ENCODE measurements around the gene USHBP1. TPM values are rescaled to one million over a fixed set of nuclear protein-coding genes. Genes with fewer than 3 reads are reported as not detected.
A peak's percentile ranks its signal among the peaks of the same experiment; 100 is the strongest.

USHBP1 gene
- total and polyA plus RNA-seq, 4 experiments from 2014 or later = 0.10 to 0.33 TPM; not detected in 2

GRCh38 chr19:17235300-17235970 lies 29.1 kb downstream of the USHBP1 start:
- H3K4me1 Mint-ChIP-seq = peaks cover 2 to 28% (median 6%) of the 10 kb centered on the region in 4 donors
- H3K9me3 Mint-ChIP-seq = no peaks in the 10 kb centered on the region
- ChIA-PET POLR2A (ENCODE audit: partially characterized antibody) (interaction anchor here (0.6 to 4.1 kb wide), 15 partner anchors 9 to 160 kb away, joined by 3 to 53 read pairs (median 9); partner anchors contain the start of genes BABAM1, HAUS8, MYO9B and NR2F6), CTCF (ENCODE audit: partially characterized antibody) (interaction anchor here (0.6 to 3.0 kb wide), 19 partner anchors 10 to 463 kb away, joined by 3 to 20 read pairs (median 4); partner anchors contain the start of genes BABAM1, OCEL1 and USE1)
- H3K36me3 Mint-ChIP-seq = peaks cover 0 to 8% of the 10 kb centered on the region in 2 donors
- DNase-seq = peak; percentile 71 to 77 (median 73)
- no peaks in the 10 kb centered on the region for H3K36me3 ChIP-seq (ENCODE audit: insufficient read depth, low read length)
- peak overlapping the region; percentile 69 to 84 for H3K4me3 ChIP-seq (ENCODE audit: low read length in 2 of 2)
- H3K27ac ChIP-seq (ENCODE audit: low read depth, low read length) = peak overlapping the region; percentile 40
- intact Hi-C loops (cut with micrococcal nuclease) = loop anchor here (1.0 to 2.0 kb wide), 6 partner anchors 9 to 168 kb away; partner anchors contain the start of genes HAUS8, MYO9B, OCEL1 and USE1
- no peaks in the 10 kb centered on the region for H3K27me3 ChIP-seq (ENCODE audit: insufficient read depth, low read length)
- H3K4me3 Mint-ChIP-seq = peak overlapping the region; percentile 70 to 85 (median 78)
- H3K27ac Mint-ChIP-seq = peak overlapping the region in 1 of 7 donors; percentile 64
- no peaks in the 10 kb centered on the region for H3K9me3 ChIP-seq (ENCODE audit: control insufficient read depth in 1 of 2, low read length in 2 of 2)
- H3K27me3 Mint-ChIP-seq = no peaks in the 10 kb centered on the region
- H3K4me1 ChIP-seq (ENCODE audit: insufficient read depth, low read length) = peaks cover 20% of the 10 kb centered on the region

DNA sequence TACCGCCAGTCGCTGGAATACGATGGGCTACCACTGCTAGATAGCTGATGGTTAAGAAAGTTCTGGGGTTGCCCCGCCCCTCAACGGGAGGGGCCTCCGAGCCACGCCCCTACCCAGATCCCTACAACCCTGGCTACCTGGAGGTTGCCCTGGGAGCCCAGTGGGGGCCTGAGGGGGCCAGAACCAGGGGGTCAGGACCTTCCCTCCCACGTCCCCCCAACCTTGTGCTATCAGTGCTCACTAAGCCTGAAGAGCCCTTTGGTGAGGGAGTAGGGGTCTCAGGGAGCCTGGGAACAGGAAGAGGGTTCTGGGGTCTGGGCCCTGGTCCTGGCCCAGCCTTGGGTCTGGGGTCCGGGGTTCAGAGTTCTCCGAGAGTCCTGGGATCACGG lies 29.6 kb downstream of the USHBP1 start:
- intact Hi-C loops (cut with micrococcal nuclease) = loop anchor here (1.0 to 2.0 kb wide), 6 partner anchors 9 to 168 kb away; partner anchors contain the start of genes HAUS8, MYO9B, OCEL1 and USE1
- H3K36me3 Mint-ChIP-seq = peaks cover 0 to 8% of the 10 kb centered on the region in 2 donors
- ChIA-PET POLR2A (ENCODE audit: partially characterized antibody) (interaction anchor here (0.6 to 4.1 kb wide), 16 partner anchors 8 to 460 kb away, joined by 3 to 53 read pairs (median 8); partner anchors contain the start of genes BABAM1, HAUS8, MYO9B and NR2F6), CTCF (ENCODE audit: partially characterized antibody) (interaction anchor here (0.6 to 3.0 kb wide), 18 partner anchors 9 to 462 kb away, joined by 3 to 20 read pairs (median 4); partner anchors contain the start of genes BABAM1, OCEL1 and USE1)
- no peaks in the 10 kb centered on the region for H3K9me3 Mint-ChIP-seq
- Histone ChIP-seq H3K9me3 (ENCODE audit: control insufficient read depth in 1 of 2, low read length in 2 of 2) (no peaks in the 10 kb centered on the region), H3K36me3 (ENCODE audit: insufficient read depth, low read length) (no peaks in the 10 kb centered on the region), H3K4me1 (ENCODE audit: insufficient read depth, low read length) (peaks cover 20% of the 10 kb centered on the region), H3K27ac (ENCODE audit: low read depth, low read length) (peak overlapping the region; percentile 40), H3K4me3 (ENCODE audit: low read length in 2 of 2) (peak overlapping the region; percentile 69 to 84), H3K27me3 (ENCODE audit: insufficient read depth, low read length) (no peaks in the 10 kb centered on the region)
- DNase-seq = peak; percentile 45 to 62 (median 48)
- peaks cover 2 to 28% (median 6%) of the 10 kb centered on the region in 4 donors for H3K4me1 Mint-ChIP-seq
- peak overlapping the region; percentile 70 to 85 (median 78) for H3K4me3 Mint-ChIP-seq
- peak overlapping the region in 1 of 7 donors; percentile 64 for H3K27ac Mint-ChIP-seq
- H3K27me3 Mint-ChIP-seq = no peaks in the 10 kb centered on the region

- Mint-ChIP-seq H3K36me3 (peaks cover 0 to 13% of the 10 kb centered on the region in 2 donors), H3K27ac (peak overlapping the region in 1 of 7 donors; percentile 18), H3K9me3 (no peaks in the 10 kb centered on the region), H3K4me1 (peaks cover 2 to 29% (median 9%) of the 10 kb centered on the region in 4 donors), H3K4me3 (peak overlapping the region in 1 of 8 donors; percentile 10), H3K27me3 (no peaks in the 10 kb centered on the region)
- ChIA-PET POLR2A (ENCODE audit: partially characterized antibody) (interaction anchor here (2.1 kb wide), 1 partner anchor 17 kb away, joined by 13 read pairs; the partner anchor contains the start of gene USE1), CTCF (ENCODE audit: partially characterized antibody) (interaction anchor here (1.0 kb wide), 1 partner anchor 26 kb away, joined by 4 read pairs; no protein-coding TSS in a partner anchor)
- Histone ChIP-seq H3K9me3 (ENCODE audit: control insufficient read depth in 1 of 2, low read length in 2 of 2) (no peaks in the 10 kb centered on the region), H3K4me1 (ENCODE audit: insufficient read depth, low read length) (peaks cover 21% of the 10 kb centered on the region), H3K27ac (ENCODE audit: low read depth, low read length) (no peak overlapping the region), H3K4me3 (ENCODE audit: low read length in 2 of 2) (no peak overlapping the region), H3K36me3 (ENCODE audit: insufficient read depth, low read length) (peaks cover 7% of the 10 kb centered on the region), H3K27me3 (ENCODE audit: insufficient read depth, low read length) (no peaks in the 10 kb centered on the region)
- no peak for DNase-seq
- intact Hi-C loops (cut with micrococcal nuclease) = no loop called here
Observed at GRCh38 chr19:17232258-17232657, 32.3 kb downstream of the USHBP1 start.

DNA sequence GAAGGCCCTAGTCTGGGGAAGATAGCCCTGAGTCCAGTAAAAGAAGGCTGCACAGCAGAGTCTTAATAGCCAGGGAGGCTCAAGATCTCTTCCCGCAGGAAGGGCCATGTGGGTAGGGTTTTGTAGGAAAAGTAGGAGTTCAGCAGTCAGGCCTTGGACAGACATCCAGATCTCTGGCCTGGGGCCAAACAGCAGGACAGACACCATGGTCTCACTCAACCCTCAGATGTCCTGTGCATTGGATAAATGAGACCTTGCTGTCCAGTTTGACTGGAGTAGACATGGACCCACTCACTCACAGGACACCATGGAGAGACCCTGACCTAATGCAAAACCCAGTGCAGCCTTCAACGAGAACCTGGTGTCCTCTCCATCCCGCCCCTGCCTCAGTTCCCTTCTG lies 34.7 kb downstream of the USHBP1 start:
- CTCF ChIA-PET (ENCODE audit: partially characterized antibody) = no interaction called here
- Mint-ChIP-seq H3K4me1 (peaks cover 5 to 44% (median 14%) of the 10 kb centered on the region in 4 donors), H3K9me3 (no peaks in the 10 kb centered on the region), H3K27ac (peak overlapping the region in 1 of 7 donors; percentile 4), H3K36me3 (peaks cover 0 to 19% of the 10 kb centered on the region in 2 donors), H3K27me3 (no peaks in the 10 kb centered on the region), H3K4me3 (no peak overlapping the region)
- intact Hi-C loops (cut with micrococcal nuclease) = loop anchor here (5.0 kb wide), 1 partner anchor 37 kb away; the partner anchor contains the start of gene BABAM1
- POLR2A ChIA-PET (ENCODE audit: partially characterized antibody) = interaction anchor here (0.5 kb wide), 1 partner anchor 77 kb away, joined by 3 read pairs; no protein-coding TSS in a partner anchor
- no peak overlapping the region for H3K27ac ChIP-seq (ENCODE audit: low read depth, low read length)
- H3K9me3 ChIP-seq (ENCODE audit: control insufficient read depth in 1 of 2, low read length in 2 of 2) = no peaks in the 10 kb centered on the region
- H3K4me1 ChIP-seq (ENCODE audit: insufficient read depth, low read length) = peaks cover 22% of the 10 kb centered on the region
- no peak overlapping the region for H3K4me3 ChIP-seq (ENCODE audit: low read length in 2 of 2)
- no peaks in the 10 kb centered on the region for H3K27me3 ChIP-seq (ENCODE audit: insufficient read depth, low read length)
- no peak for DNase-seq
- H3K36me3 ChIP-seq (ENCODE audit: insufficient read depth, low read length) = peaks cover 7% of the 10 kb centered on the region

DNA sequence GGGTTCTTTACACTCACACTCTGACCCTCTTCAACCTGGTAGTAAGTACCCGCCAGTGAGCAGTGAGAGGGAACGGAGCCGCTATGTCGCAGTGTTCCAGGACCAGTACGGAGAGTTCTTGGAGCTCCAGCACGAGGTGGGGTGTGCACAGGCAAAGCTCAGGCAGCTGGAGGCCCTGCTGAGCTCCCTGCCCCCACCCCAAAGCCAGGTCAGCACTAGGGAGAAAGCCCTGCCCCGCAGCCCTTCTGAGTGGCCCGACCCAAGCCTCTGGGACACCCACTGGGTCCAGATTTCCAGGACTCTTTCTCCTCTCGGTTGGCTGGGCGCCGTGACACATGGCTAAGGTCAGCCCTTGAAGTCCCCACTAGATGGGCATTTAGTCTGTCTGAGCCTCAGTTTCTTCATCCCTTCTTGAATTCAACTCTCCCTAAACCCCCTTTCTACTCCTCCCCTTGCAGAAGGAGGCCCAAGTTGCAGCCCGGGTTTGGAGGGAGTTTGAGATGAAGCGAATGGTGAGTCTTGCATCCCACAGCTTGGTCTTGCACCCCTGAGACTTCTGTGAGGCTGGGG lies 36.7 kb downstream of the USHBP1 start:
- peaks cover 0 to 20% of the 10 kb centered on the region in 2 donors for H3K36me3 Mint-ChIP-seq
- no peak overlapping the region for H3K27ac ChIP-seq (ENCODE audit: low read depth, low read length)

DNA sequence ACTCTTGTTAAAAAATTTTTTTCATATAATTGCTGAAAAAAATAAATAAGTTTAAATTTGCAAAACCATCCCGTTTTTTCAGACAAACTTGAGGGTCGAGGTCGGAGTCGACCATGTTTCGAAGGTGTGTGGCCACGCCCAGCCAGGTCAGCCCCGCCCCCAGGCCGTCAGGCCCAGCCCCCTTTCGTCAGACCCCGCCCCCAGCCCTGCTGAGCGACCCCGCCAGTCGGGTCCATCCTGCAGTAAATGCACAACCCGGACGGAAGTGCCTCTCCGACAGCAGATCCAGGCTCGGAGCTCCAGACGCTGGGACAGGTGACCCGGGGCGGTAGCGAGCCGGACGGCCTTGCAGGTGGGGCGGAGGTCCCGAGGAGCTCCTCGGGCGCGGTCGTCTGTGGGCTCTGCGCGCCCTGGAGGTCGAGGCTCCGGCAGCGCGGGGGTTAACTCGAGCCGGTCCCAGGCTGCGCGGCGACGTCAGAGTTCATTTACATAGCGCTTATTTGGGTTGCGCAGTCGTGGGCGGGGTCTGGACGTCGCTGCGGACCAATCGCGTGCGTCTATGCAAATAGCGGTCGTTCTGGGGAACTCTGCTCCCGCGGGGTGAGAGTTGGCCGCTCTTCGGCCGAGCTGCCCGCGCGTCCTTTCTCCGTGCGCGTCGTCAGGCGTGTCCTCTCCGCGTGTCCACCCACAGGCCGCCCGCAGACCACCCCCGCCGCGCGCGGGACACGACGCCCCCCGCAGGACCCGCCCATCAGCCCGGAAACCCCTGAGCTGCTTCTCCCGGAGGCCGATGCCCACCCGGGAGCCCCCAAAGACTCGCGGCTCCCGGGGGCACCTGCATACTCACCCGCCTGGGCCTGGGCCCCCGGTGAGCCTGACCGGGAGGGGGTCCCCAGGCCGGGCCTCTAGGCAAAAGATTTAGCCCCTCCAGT lies 38.3 kb downstream of the USHBP1 start, which contains the start of gene OCEL1:
TSS of gene OCEL1 (plus strand) at position 225 of the 932 bp plus-strand sequence. CDS start at position 247, 22 bp downstream.
- Histone ChIP-seq H3K36me3 (ENCODE audit: insufficient read depth, low read length) (peaks cover 7% of the 10 kb centered on the region), H3K4me3 (ENCODE audit: low read length in 2 of 2) (peak within 1 kb of the TSS; percentile 73 to 90), H3K27ac (ENCODE audit: low read depth, low read length) (peak within 1 kb of the TSS; percentile 73), H3K4me1 (ENCODE audit: insufficient read depth, low read length) (peaks cover 14% of the 10 kb centered on the region), H3K9me3 (ENCODE audit: control insufficient read depth in 1 of 2, low read length in 2 of 2) (no peaks in the 10 kb centered on the region), H3K27me3 (ENCODE audit: insufficient read depth, low read length) (no peaks in the 10 kb centered on the region)
- DNase-seq = peak; percentile 96 to 98 (median 97)
- POLR2A ChIA-PET (ENCODE audit: partially characterized antibody) = interaction anchor here (0.6 to 4.7 kb wide), 26 partner anchors 9 to 1390 kb away, joined by 3 to 134 read pairs (median 5); partner anchors contain the start of genes ABHD8, ANKLE1, ANO8 and BABAM1
- Mint-ChIP-seq H3K27ac (peak within 1 kb of the TSS; percentile 98 to 99 (median 98)), H3K4me1 (peaks cover 4 to 19% (median 7%) of the 10 kb centered on the region in 4 donors), H3K9me3 (no peaks in the 10 kb centered on the region), H3K4me3 (peak within 1 kb of the TSS; percentile 95 to 99 (median 95)), H3K27me3 (no peaks in the 10 kb centered on the region), H3K36me3 (peaks cover 0 to 13% of the 10 kb centered on the region in 2 donors)
- intact Hi-C loops (cut with micrococcal nuclease) = loop anchor here (1.0 to 5.0 kb wide), 6 partner anchors 9 to 151 kb away; partner anchors contain the start of genes BABAM1, DDA1, HAUS8 and MYO9B
- CTCF ChIA-PET (ENCODE audit: partially characterized antibody) = interaction anchor here (0.5 to 2.5 kb wide), 8 partner anchors 8 to 150 kb away, joined by 3 to 13 read pairs (median 3); partner anchors contain the start of genes USE1 and USHBP1

More for the DNA sequence above, 36.7 kb downstream of the USHBP1 start:
- no peaks in the 10 kb centered on the region for H3K27me3 Mint-ChIP-seq
- no peaks in the 10 kb centered on the region for H3K27me3 ChIP-seq (ENCODE audit: insufficient read depth, low read length)
- CTCF ChIA-PET (ENCODE audit: partially characterized antibody) = no interaction called here
- DNase-seq = no peak
- no peaks in the 10 kb centered on the region for H3K9me3 Mint-ChIP-seq
- no peaks in the 10 kb centered on the region for H3K9me3 ChIP-seq (ENCODE audit: control insufficient read depth in 1 of 2, low read length in 2 of 2)
- intact Hi-C loops (cut with micrococcal nuclease) = loop anchor here (5.0 kb wide), 1 partner anchor 39 kb away; the partner anchor contains the start of gene BABAM1
- peak overlapping the region in 3 of 7 donors; percentile 40 to 62 (median 57) for H3K27ac Mint-ChIP-seq
- peaks cover 7% of the 10 kb centered on the region for H3K36me3 ChIP-seq (ENCODE audit: insufficient read depth, low read length)
- POLR2A ChIA-PET (ENCODE audit: partially characterized antibody) = interaction anchor here (1.2 to 4.7 kb wide), 4 partner anchors 8 to 39 kb away, joined by 3 to 134 read pairs (median 33); partner anchors contain the start of genes BABAM1 and USE1
- H3K4me1 ChIP-seq (ENCODE audit: insufficient read depth, low read length) = peaks cover 14% of the 10 kb centered on the region
- H3K4me3 Mint-ChIP-seq = peak overlapping the region in 4 of 8 donors; percentile 1 to 10 (median 5)
- H3K4me3 ChIP-seq (ENCODE audit: low read length in 2 of 2) = no peak overlapping the region
- H3K4me1 Mint-ChIP-seq = peaks cover 4 to 27% (median 7%) of the 10 kb centered on the region in 4 donors

All from CD4-positive, alpha-beta memory T cell (primary cell).